Measurements from ENCODE around the gene METTL15. TPM values are rescaled to one million over a fixed set of nuclear protein-coding genes. Genes with fewer than 3 reads are reported as not detected.
"Not testable (repeated sequence)": the region's sequence is repeated elsewhere in the genome, so short reads cannot be mapped to it uniquely, and the experiment has no call there.

The METTL15 gene
- total RNA-seq, 1 experiment from 2014 or later = 31.3 TPM

DNA sequence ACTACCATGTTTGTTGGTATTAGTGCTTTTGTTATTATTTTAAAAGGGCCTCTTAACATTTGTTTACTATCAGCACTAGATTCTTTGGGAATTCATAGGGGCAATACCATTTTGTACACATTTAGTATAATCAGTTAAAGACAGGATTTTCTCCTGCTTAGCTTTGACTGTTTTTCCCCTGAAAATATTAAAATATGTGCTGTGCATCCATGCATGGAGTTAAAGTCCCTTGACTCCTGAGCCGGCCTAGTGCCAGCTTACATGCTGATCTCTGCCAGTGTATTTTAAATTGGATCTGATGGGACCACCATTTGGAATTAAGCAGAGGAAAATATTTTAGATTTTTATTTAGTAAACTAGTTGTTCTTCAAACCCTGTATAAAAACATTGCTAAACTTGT is 161.4 kb downstream of the METTL15 start:
- no peak for DNase-seq (ENCODE audit: low spot score)
- Histone ChIP-seq H3K9me3 (ENCODE audit: low read depth, low read length, poor library complexity, severe bottlenecking) (no peaks in the 10 kb centered on the region), H3K36me3 (ENCODE audit: insufficient read depth, low read length, poor library complexity, severe bottlenecking) (no peaks in the 10 kb centered on the region), H3K27ac (ENCODE audit: low read depth, low read length, poor library complexity, severe bottlenecking) (no peak overlapping the region), H3K27me3 (replicated peaks; ENCODE audit: insufficient read depth, low read depth, low read length, poor library complexity) (no peaks in the 10 kb centered on the region), H3K4me3 (ENCODE audit: low read depth, low read length, poor library complexity, severe bottlenecking) (no peak overlapping the region), H3K4me1 (ENCODE audit: insufficient read depth, low read length, poor library complexity, severe bottlenecking) (no peaks in the 10 kb centered on the region)
- BruUV-seq (replicated peaks) = no TSS peak
- TF ChIP-seq, protein P1, sequence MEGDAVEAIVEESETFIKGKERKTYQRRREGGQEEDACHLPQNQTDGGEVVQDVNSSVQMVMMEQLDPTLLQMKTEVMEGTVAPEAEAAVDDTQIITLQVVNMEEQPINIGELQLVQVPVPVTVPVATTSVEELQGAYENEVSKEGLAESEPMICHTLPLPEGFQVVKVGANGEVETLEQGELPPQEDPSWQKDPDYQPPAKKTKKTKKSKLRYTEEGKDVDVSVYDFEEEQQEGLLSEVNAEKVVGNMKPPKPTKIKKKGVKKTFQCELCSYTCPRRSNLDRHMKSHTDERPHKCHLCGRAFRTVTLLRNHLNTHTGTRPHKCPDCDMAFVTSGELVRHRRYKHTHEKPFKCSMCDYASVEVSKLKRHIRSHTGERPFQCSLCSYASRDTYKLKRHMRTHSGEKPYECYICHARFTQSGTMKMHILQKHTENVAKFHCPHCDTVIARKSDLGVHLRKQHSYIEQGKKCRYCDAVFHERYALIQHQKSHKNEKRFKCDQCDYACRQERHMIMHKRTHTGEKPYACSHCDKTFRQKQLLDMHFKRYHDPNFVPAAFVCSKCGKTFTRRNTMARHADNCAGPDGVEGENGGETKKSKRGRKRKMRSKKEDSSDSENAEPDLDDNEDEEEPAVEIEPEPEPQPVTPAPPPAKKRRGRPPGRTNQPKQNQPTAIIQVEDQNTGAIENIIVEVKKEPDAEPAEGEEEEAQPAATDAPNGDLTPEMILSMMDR (conservative IDR thresholded peaks at IDR 0.05; ENCODE audit: low read depth, low read length) = no peak
- TF ChIP-seq EZH2 (IDR thresholded peaks at IDR 0.05; ENCODE audit: borderline replicate concordance, low read depth, low read length, poor library complexity, severe bottlenecking) = no peak
- ChIA-PET CTCF (no interaction called here), POLR2A (ENCODE audit: low non-redundant PET) (no interaction called here)
- intact Hi-C loops (cut with micrococcal nuclease; ENCODE audit: unreplicated experiment) = no loop called here

DNA sequence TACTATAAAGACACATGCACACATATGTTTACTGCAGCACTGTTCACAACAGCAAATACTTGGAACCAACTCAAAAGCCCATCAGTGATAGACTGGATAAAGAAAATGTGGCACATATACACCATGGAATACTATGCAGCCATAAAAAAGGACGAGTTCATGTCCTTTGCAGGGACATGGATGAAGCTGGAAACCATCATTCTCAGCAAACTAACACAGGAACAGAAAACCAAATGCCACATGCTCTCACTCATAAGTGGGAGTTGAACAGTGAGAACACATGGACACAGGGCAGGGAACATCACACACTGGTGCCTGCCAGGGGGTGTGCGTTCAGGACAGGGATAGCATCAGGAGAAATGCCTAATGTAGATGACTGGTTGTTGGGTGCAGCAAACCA is 164.1 kb downstream of the METTL15 start:
- H3K9me3 ChIP-seq (ENCODE audit: low read depth, low read length, poor library complexity, severe bottlenecking); POLR2A ChIA-PET (ENCODE audit: low non-redundant PET); H3K36me3 ChIP-seq (ENCODE audit: insufficient read depth, low read length, poor library complexity, severe bottlenecking); BruUV-seq (replicated peaks); DNase-seq (ENCODE audit: low spot score); intact Hi-C loops (cut with micrococcal nuclease; ENCODE audit: unreplicated experiment); H3K4me1 ChIP-seq (ENCODE audit: insufficient read depth, low read length, poor library complexity, severe bottlenecking); H3K27me3 ChIP-seq (replicated peaks; ENCODE audit: insufficient read depth, low read depth, low read length, poor library complexity); CTCF ChIA-PET; H3K4me3 ChIP-seq (ENCODE audit: low read depth, low read length, poor library complexity, severe bottlenecking); H3K27ac ChIP-seq (ENCODE audit: low read depth, low read length, poor library complexity, severe bottlenecking): not testable (repeated sequence)

DNA sequence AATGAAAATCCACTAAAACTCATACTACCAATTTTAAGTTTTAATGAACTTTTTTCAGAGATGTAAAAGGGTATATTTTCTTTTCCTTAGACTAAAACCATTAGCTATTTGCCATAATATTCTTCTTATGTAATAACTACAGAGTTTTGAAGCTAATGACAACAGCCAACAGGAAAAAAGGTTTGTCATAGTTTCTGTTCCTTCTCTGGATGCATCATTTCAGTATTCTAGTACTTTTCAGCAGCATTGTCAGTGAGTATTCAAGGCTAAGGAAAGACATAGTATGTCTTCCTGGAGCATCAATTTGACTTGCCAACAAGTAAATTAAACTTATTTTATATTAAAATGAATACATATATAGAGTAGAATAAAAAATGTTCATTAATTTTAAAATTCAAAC is 166.0 kb downstream of the METTL15 start:
- no peaks in the 10 kb centered on the region for H3K36me3 ChIP-seq (ENCODE audit: insufficient read depth, low read length, poor library complexity, severe bottlenecking)
- CTCF ChIA-PET = no interaction called here
- no peak overlapping the region for H3K27ac ChIP-seq (ENCODE audit: low read depth, low read length, poor library complexity, severe bottlenecking)
- no peaks in the 10 kb centered on the region for H3K4me1 ChIP-seq (ENCODE audit: insufficient read depth, low read length, poor library complexity, severe bottlenecking)
- no peaks in the 10 kb centered on the region for H3K27me3 ChIP-seq (replicated peaks; ENCODE audit: insufficient read depth, low read depth, low read length, poor library complexity)
- H3K4me3 ChIP-seq (ENCODE audit: low read depth, low read length, poor library complexity, severe bottlenecking) = no peak overlapping the region
- intact Hi-C loops (cut with micrococcal nuclease; ENCODE audit: unreplicated experiment) = no loop called here
- POLR2A ChIA-PET (ENCODE audit: low non-redundant PET) = no interaction called here
- H3K9me3 ChIP-seq (ENCODE audit: low read depth, low read length, poor library complexity, severe bottlenecking) = no peaks in the 10 kb centered on the region
- no TSS peak for BruUV-seq (replicated peaks)
- TF ChIP-seq, protein P1 (conservative IDR thresholded peaks at IDR 0.05; ENCODE audit: low read depth, low read length) = no peak
- no peak for DNase-seq (ENCODE audit: low spot score)

DNA sequence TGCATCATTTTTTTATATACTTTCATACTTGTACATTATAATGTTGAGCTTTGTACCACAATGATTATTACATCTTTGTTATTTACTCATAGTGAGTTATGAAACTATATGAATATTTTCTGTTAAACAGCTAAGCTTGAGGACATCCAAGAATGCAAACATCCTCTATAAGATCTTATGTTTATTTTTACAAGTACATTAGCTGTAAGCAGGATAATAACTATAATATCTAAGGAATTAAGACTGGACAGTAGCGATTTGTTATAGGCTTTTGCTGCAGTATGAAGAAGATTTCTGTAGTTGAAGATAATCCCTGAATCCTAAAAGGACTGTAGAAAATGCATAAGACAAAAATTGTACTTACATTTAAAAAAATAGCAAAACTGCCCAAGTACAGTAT is 176.0 kb downstream of the METTL15 start:
- Histone ChIP-seq H3K9me3 (ENCODE audit: low read depth, low read length, poor library complexity, severe bottlenecking) (no peaks in the 10 kb centered on the region), H3K36me3 (ENCODE audit: insufficient read depth, low read length, poor library complexity, severe bottlenecking) (no peaks in the 10 kb centered on the region), H3K27me3 (replicated peaks; ENCODE audit: insufficient read depth, low read depth, low read length, poor library complexity) (no peaks in the 10 kb centered on the region), H3K4me3 (ENCODE audit: low read depth, low read length, poor library complexity, severe bottlenecking) (no peak overlapping the region), H3K27ac (ENCODE audit: low read depth, low read length, poor library complexity, severe bottlenecking) (no peak overlapping the region), H3K4me1 (ENCODE audit: insufficient read depth, low read length, poor library complexity, severe bottlenecking) (no peaks in the 10 kb centered on the region)
- TF ChIP-seq, protein P1 (conservative IDR thresholded peaks at IDR 0.05; ENCODE audit: low read depth, low read length) = no peak
- no peak for TF ChIP-seq EZH2 (IDR thresholded peaks at IDR 0.05; ENCODE audit: borderline replicate concordance, low read depth, low read length, poor library complexity, severe bottlenecking)
- BruUV-seq (replicated peaks) = no TSS peak
- ChIA-PET POLR2A (ENCODE audit: low non-redundant PET) (no interaction called here), CTCF (no interaction called here)
- intact Hi-C loops (cut with micrococcal nuclease; ENCODE audit: unreplicated experiment) = no loop called here
- no peak for DNase-seq (ENCODE audit: low spot score)
